ENCODE measurements around the gene CALD1.

DNA sequence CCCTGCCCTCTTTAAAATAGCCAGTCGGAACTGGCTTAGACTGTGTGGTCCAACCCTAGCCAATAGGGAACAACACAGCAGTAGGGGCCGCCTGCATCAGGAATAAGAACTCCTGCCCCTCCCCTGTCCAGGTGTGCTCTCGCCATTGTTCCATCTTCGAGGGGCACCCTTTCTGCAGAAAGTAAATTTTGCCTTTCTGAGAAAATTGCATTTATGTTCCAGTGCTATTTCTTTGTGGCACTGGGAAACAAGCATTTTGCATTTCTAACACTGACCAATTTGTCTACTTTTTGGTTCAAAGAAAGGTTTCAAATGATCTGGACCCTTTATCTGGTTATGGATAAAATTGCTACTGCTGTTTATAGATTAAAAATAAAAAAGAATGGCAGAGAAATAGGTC is 116.6 kb downstream of the CALD1 start:
- no peak for TF ChIP-seq POLR2AphosphoS2 (conservative IDR thresholded peaks at IDR 0.05; ENCODE audit: low read length)
- TF ChIP-seq, protein P1, sequence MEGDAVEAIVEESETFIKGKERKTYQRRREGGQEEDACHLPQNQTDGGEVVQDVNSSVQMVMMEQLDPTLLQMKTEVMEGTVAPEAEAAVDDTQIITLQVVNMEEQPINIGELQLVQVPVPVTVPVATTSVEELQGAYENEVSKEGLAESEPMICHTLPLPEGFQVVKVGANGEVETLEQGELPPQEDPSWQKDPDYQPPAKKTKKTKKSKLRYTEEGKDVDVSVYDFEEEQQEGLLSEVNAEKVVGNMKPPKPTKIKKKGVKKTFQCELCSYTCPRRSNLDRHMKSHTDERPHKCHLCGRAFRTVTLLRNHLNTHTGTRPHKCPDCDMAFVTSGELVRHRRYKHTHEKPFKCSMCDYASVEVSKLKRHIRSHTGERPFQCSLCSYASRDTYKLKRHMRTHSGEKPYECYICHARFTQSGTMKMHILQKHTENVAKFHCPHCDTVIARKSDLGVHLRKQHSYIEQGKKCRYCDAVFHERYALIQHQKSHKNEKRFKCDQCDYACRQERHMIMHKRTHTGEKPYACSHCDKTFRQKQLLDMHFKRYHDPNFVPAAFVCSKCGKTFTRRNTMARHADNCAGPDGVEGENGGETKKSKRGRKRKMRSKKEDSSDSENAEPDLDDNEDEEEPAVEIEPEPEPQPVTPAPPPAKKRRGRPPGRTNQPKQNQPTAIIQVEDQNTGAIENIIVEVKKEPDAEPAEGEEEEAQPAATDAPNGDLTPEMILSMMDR (IDR thresholded peaks at IDR 0.05): no peak
- no peak for TF ChIP-seq CEBPB (IDR thresholded peaks at IDR 0.05)
- TF ChIP-seq, protein P2, sequence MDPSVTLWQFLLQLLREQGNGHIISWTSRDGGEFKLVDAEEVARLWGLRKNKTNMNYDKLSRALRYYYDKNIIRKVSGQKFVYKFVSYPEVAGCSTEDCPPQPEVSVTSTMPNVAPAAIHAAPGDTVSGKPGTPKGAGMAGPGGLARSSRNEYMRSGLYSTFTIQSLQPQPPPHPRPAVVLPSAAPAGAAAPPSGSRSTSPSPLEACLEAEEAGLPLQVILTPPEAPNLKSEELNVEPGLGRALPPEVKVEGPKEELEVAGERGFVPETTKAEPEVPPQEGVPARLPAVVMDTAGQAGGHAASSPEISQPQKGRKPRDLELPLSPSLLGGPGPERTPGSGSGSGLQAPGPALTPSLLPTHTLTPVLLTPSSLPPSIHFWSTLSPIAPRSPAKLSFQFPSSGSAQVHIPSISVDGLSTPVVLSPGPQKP (IDR thresholded peaks at IDR 0.05; ENCODE audit: low read depth, low read length): no peak
- TF ChIP-seq POLR2A (IDR thresholded peaks at IDR 0.05; ENCODE audit: low read length): no peak
- no peak for TF ChIP-seq MAFK (IDR thresholded peaks at IDR 0.05; ENCODE audit: partially characterized antibody)
- TF ChIP-seq, protein P3, sequence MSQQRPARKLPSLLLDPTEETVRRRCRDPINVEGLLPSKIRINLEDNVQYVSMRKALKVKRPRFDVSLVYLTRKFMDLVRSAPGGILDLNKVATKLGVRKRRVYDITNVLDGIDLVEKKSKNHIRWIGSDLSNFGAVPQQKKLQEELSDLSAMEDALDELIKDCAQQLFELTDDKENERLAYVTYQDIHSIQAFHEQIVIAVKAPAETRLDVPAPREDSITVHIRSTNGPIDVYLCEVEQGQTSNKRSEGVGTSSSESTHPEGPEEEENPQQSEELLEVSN (IDR thresholded peaks at IDR 0.05; ENCODE audit: borderline replicate concordance, low read depth): no peak
- no peak for TF ChIP-seq CBX8 (IDR thresholded peaks at IDR 0.05)
- TF ChIP-seq EHMT2 (IDR thresholded peaks at IDR 0.05; ENCODE audit: low read depth): no peak
- no peak for TF ChIP-seq BHLHE40 (IDR thresholded peaks at IDR 0.05; ENCODE audit: low read depth, low read length)
- TF ChIP-seq, protein P4, sequence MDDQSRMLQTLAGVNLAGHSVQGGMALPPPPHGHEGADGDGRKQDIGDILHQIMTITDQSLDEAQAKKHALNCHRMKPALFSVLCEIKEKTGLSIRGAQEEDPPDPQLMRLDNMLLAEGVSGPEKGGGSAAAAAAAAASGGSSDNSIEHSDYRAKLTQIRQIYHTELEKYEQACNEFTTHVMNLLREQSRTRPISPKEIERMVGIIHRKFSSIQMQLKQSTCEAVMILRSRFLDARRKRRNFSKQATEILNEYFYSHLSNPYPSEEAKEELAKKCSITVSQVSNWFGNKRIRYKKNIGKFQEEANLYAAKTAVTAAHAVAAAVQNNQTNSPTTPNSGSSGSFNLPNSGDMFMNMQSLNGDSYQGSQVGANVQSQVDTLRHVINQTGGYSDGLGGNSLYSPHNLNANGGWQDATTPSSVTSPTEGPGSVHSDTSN (IDR thresholded peaks at IDR 0.05): no peak
- TF ChIP-seq, protein P5, sequence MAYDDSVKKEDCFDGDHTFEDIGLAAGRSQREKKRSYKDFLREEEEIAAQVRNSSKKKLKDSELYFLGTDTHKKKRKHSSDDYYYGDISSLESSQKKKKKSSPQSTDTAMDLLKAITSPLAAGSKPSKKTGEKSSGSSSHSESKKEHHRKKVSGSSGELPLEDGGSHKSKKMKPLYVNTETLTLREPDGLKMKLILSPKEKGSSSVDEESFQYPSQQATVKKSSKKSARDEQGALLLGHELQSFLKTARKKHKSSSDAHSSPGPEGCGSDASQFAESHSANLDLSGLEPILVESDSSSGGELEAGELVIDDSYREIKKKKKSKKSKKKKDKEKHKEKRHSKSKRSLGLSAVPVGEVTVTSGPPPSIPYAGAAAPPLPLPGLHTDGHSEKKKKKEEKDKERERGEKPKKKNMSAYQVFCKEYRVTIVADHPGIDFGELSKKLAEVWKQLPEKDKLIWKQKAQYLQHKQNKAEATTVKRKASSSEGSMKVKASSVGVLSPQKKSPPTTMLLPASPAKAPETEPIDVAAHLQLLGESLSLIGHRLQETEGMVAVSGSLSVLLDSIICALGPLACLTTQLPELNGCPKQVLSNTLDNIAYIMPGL (CRISPR knock-in tag; IDR thresholded peaks at IDR 0.05; ENCODE audit: borderline replicate concordance): no peak

Measured in A549 (cell line).